Suppressor macrophage treated with lipopolysaccharide for 4 hours (primary cell): ENCODE measurements around the gene OR8B2.
"Not testable (repeated sequence)": the region's sequence is repeated elsewhere in the genome, so short reads cannot be mapped to it uniquely, and the experiment has no call there.

Source experiments
- DNase-seq: peaks from one replicate; pipeline ENCODE4 v3.0.0-alpha.2; 2020

OR8B2 gene, protein sequence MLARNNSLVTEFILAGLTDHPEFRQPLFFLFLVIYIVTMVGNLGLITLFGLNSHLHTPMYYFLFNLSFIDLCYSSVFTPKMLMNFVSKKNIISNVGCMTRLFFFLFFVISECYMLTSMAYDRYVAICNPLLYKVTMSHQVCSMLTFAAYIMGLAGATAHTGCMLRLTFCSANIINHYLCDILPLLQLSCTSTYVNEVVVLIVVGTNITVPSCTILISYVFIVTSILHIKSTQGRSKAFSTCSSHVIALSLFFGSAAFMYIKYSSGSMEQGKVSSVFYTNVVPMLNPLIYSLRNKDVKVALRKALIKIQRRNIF

DNA sequence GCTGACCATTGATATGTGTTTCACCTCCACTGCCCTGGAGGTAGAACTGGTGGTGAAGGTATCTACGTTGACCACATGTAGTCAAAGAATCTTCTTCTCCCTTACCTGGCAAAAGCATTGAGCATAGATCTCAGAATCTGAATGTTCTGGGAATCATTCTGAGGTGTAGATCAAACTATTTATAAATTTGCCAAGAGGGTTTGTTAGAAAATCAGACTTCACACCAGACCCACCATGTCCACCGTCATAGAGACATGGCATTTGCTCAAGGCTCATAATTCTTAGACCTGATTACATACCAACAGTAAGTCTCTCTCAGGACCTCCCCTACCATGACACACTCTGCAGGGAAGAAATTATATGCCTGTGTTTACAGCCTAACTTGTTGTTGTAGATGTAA, at the start of gene OR8B2:
Gene OR8B2, minus strand, starts transcription at position 101 of the 400 bp plus-strand sequence. CDS start 1,156 bp downstream, outside the sequence.
- no peak for DNase-seq

DNA sequence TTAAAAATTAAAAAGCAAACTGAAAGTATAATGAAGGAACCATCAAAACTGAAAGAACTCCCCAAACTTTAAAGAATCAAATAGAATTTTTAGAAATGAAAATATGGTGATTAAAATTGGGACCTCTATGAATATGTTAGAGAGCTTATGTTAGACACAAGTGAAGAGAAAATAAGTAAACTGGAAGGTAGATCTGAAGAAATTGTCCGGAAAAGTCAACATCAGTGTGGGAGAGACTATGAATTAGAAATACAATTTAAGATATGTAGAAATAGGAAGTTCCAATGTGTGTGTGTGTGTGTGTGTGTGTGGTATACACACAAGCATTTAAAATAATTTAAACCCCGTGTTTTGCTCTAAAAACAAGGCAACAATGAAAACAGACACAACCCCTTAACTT, 45.3 kb upstream of the OR8B2 start:
- DNase-seq: no peak

DNA sequence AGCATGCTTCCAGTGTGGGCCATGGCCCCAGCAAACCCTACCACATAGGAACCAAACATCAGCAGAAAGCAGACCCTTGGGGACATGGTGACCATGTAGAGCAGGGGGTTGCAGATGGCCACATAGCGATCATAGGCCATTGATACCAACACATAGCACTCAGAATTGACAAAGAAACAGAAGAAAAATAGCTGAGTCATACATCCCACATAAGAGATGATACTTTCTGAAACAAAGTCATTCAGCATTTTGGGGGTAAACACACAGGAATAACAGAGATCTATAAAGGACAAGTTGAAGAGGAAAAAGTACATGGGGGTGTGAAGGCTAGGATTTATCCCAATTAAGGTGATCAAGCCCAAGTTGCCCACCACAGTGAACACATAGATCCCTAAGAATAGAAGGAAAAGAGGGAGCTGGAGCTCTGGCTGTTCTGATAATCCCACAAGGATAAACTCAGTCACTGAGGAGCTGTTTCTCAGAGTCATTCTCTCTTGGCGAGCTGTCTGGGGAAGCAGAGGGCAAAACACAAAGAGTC, 40.2 kb upstream of the OR8B2 start, which contains the start of gene OR8B4:
Gene OR8B4, minus strand, starts transcription at position 488 of the 538 bp plus-strand sequence. Its CDS starts 0 bp downstream, at position 488.
- no peak for DNase-seq

DNA sequence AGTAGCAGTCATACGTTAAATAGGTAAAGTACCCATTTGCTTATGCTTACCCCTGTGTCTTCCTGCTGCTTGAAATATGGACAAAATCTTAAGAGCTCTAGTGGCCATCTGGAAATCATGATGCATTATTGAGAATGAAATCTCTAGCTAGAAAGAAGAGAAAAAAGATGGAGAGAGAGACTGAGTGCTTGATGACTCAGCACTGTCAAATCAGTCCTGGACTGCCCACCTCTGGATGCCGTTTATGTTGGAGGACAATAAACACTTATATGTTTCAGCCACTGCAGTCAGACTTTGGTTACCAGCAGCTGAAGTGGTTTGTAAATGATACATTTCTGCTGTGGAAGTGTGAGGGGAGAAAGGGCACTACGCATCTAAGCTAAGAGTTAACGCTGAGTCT, 36.7 kb upstream of the OR8B2 start:
- no peak for DNase-seq

DNA sequence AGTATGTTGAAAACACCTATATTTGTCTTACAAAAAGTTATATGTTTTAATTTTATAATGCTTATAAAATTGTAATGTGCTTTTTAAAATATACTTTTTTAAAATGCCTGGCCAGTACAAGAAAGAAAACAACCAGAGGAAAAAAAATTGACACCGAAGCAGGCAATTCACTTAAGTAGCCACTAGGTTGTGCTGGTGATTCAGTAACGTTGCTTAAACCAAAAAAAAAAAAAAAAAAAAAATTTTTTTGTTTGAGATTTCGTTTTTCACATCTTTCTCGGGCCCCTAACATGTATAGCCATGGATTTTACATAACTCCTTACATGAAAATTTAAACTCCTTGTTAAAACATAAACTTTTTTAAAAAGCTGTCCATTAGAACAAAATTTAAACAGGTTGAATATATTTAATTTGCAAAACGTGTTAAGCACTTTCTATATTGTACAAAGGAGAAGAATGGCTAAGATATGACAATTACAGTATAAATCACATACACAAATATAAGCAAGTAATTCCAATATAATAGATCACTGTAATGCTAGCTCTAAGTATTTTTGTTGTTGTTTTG, 31.1 kb upstream of the OR8B2 start:
- peak; percentile 31 for DNase-seq

DNA sequence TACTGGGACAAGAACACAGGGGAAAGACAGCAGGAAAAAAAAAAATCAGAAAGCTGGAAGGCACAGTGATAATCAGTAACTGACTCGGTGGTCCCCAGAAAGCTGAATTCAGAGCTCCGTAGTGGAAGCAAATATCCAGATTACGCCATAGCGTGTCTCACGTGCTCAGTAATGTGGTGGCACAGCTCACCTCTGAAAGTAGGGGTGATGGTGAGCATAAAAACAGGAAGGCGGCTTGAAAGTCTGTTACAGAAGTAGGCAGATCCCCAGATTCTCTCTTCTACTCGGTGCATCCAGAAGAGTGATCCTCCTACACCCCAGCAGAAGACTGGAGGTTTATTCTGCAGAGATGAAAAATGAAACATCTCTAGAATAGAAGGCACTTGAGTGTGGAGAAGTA, 25.6 kb upstream of the OR8B2 start:
- DNase-seq: no peak

DNA sequence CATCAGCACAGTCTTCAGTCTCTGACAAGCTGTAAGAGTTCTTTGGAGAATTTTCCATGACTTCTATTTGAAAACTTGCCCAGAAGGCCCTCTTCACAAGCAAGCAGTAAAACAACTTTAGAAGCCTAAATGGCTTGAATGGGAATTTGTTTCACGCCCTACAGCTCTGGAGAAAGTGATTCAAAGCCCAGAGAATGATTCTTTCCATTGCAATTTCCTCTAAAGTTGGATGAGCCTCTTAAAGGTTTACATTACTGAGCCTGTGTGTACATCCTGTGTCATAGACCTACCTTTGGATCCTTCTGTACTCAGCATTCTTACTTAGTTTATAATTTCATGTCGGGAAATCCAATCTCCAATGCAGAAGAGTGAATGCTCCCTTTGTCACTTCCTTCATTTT, 21.3 kb upstream of the OR8B2 start:
- DNase-seq: no peak

DNA sequence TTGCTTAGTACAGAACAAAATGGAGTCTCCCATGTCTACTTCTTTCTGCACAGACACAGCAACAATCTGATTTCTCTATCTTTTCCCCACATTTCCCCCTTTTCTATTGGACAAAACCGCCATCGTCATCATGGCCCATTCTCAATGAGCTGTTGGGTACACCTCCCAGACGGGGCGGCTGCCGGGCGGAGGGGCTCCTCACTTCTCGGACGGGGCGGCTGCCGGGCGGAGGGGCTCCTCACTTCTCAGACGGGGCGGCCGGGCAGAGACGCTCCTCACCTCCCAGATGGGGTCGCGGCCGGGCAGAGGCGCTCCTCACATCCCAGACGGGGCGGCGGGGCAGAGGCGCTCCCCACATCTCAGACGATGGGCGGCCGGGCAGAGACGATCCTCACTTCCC, 18.9 kb upstream of the OR8B2 start:
- DNase-seq: not testable (repeated sequence)

DNA sequence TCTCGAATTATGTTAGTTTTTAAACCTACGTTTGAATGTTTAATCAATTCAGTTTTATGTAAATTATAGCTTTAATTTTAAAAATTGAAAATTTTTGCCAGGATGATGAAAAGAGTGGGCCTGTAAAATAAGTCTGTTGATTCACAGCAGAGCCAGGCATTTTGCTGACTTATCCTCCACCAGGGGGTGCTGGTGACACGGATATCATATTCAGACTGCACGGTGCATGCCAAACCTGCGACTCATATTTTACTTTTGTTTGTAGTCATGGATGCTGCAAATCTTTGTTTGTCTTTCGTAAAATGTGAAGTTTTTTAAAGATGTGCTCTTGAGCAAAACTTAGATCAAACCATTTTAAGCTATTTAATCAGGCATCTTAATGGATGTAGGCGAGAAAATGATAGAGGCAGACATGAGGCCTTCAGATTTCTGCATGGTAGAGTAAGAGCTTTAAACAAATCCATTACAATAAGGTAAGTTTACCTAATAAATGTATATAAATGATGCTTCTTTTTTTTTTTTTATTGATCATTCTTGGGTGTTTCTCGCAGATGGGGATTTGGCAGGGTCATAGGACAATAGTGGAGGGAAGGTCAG, 18.1 kb upstream of the OR8B2 start:
- peak; percentile 82 for DNase-seq

DNA sequence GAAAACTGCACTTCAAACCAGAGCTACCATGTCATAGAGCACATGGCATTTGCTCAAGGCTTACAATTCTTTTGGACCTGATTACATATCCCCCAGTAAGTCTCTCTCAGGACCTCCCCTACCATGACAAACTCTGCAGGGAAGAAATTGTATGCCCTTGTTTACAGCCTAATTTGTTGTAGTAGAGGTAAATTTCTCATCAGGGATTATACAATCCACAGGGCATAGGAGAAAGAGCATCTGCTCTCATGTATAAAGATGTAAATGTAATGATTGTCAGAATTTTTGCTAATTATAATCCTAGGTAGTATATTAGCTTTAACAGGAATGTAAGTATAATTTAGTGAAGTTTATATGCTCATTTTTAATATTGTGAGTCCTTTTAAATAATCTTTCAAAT, 14.6 kb upstream of the OR8B2 start, which contains the start of gene OR8B3:
Gene OR8B3, minus strand, starts transcription at position 101 of the 400 bp plus-strand sequence. CDS start 1,673 bp downstream, outside the sequence.
- no peak for DNase-seq

DNA sequence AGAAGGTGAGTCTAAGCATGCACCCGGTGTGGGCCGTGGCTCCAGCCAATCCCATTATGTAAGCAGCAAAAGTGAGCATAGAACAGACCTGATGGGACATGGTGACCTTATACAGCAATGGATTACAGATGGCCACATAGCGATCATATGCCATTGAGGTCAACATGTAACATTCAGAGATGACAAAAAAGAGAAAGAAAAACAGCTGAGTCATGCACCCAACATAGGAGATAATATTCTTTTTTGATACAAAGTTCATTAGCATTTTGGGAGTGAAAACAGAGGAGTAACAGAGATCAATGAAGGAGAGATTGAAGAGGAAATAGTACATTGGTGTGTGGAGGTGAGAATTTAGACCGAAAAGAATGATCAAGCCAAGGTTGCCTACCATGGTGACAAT, 12.5 kb upstream of the OR8B2 start:
- not testable (repeated sequence) for DNase-seq

DNA sequence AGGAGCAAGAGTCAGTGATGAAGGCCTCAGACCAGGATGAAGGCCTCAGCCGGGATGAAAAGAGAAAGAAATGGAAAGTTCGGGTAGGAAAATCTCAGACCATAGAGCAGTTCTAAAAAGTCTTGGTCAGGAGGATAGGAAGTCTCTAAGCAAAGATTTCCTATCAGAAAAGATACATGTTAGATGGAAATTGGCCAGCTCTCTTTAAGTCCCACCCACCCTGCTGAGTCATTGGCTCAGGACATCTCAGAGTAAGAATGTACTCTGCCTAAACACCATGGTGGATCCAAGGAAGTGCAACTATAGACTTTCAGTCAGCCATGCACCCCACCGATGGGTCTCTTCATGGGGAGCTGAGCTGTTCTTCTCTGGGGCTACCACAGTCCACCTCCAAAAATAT, 10.1 kb upstream of the OR8B2 start:
- no peak for DNase-seq

DNA sequence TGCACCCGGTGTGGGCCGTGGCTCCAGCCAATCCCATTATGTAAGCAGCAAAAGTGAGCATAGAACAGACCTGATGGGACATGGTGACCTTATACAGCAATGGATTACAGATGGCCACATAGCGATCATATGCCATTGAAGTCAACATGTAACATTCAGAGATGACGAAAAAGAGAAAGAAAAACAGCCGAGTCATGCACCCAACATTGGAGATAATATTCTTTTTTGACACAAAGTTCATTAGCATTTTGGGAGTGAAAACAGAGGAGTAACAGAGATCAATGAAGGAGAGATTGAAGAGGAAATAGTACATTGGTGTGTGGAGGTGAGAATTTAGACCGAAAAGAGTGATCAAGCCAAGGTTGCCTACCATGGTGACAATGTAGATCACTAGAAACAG, 1.4 kb downstream of the OR8B2 start:
- not testable (repeated sequence) for DNase-seq

DNA sequence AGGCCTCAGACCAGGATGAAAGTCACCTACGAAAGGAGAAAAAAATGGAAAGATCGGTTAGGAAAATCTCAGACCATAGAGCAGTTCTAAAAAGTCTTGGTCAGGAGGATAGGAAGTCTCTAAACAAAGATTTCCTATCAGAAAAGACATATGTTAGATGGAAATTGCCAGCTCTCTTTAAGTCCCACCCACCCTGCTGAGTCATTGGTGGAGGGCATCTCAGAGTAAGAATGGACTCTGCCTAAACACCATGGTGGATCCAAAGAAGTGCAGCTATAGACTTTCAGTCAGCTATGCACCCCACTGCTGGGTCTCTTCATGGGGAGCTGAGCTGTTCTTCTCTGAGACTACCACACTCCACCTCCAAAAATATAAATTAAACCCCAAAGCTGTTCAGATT, 3.7 kb downstream of the OR8B2 start:
- no peak for DNase-seq

DNA sequence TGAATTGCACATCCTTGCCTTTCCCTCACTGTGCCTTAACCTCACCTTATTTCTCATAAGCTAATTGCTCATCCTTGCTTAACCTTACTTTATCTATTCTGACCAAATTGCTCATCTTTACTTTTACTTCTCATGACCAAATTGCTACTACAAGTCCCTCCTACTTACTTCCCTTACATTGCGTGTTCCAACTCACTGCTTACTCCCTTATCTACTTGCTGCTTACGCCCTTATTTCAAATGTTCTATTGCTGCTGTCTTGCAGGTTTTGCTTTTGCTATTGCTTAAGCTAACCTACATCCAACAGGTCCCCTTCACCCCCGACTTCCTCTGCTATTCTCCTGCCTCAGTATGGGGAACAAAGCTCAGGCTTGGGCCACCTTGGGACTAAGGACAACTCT, 8.0 kb downstream of the OR8B2 start:
- no peak for DNase-seq

DNA sequence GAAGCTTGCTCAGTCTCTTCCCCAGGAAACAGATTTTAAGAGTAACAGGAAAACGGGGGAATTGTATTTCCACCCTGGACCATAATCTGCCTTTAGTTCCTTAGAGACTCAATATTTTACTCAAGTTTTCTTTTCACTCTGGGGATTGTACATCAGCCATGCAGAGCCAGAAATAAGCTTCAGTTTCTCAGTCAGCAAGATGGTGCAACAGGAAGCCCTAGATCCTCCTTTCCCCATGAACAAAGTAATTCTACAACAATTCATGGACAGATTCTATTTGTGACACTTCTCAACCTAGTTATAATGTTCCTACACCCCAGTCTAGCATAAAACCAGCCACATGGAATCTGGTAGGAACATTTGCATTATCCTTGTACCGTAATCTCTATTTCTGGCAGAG, 24.7 kb downstream of the OR8B2 start:
- DNase-seq: peak; percentile 61

DNA sequence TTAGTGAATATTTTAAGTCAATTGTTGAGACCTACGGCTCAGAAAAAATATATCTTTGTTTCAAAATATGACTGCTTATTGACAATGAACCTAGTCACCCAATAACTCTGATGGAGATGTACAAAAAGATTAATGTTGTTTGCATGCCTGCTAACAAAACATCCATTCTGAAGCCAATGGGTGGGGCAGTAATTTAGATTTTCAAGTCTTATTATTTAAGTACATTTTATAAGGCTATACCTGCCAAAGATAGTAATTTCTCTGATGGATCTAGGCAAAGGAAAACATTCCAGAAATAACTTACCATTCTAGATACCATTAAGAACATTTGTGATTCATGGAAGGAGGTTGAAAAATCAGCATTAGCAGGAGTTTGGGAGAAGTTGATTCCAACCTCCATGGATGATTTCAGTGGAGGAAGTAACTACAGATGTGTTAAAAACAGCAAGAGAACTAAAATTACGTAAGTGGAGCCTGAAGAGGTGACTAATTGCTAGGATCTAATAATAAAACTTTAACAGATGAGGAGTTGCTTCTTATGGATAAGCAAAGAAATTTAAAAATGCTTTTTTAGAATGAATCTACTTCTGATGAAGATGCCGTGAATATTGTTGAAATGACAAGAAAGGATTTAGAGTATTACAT, 37.9 kb downstream of the OR8B2 start:
- DNase-seq: peak; percentile 46

DNA sequence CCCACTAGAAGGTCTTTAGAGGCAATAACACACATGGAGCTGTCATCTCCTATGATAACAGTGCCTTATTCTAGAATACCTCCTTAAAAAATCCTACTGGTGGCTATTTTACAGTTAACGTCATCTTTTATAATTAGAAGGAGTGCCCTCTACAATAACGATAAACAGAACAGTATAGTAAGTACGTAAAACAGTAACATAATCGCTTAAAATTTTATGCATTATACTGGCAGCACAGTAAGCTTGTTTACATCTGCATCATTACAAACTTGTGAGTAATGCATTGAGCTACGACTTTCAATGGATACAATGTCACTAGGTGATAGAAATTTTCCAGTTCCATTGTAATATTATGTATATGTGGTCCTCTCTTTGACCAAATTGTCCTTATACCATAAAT, 40.0 kb downstream of the OR8B2 start:
- DNase-seq: no peak

DNA sequence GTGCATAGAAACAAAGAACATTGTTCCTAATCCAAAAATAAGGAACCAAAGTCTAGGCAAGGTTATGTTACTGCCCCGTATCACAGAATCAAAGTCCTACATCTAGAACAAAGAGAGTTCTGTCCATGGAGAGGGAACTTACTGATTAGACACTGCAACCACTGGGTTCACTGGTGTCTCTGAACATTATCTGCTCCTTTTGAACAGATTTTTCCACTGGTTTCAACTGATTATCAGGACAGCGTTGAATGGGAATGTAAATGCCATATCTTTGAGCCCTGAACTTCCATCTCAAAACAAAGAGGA, 44.2 kb downstream of the OR8B2 start:
- no peak for DNase-seq

DNA sequence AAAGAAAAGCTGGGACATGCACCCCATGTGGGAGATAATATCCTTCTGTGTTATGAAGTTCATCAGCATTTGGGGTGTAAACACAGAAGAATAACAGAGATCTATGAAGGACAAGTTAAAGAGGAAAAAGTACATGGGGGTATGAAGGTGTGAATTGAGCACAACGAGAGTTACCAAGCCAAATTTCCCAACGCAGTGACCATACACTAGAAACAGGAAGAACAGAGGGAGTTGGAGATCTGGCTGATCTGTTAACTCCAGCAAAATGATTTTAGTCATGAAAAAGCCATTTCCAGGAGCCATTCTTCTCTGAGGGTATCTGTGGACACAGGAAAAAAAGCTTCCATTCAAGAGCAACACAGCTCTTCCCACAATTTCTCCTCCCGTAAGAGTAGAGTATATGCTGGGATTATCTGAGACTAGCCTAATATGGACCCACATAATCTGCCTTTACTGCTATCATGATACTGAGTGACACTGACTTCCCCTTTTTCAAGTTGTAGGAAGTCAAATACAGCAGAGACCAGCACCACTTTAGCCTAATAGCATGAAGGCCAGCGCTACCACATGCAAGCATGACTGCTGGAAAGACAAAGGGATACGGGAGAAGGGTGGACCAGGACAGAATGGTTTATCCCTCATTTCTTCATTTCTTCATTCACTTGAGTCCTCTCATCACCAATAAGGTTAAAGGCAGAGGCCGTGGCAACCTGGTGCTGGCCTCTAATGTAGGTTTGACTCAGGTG, 44.7 kb downstream of the OR8B2 start:
- DNase-seq: peak; percentile 34
